HK-2 (cell line): ENCODE data around the gene SLC30A7.

Experiments
- DNase-seq: peaks from one replicate; pipeline ENCODE4 v3.0.0-alpha.2; 2018; ENCODE audit not compliant: unreplicated experiment

The SLC30A7 gene

GRCh38 chr1:101027194-101027772 is 131.4 kb downstream of the SLC30A7 start:
- no peak for DNase-seq

- no peak for DNase-seq
These were observed 132.6 kb downstream of the SLC30A7 start for GRCh38 chr1:101028466-101028865.

- DNase-seq, result no peak
These were observed 133.3 kb downstream of the SLC30A7 start for GRCh38 chr1:101029184-101029583.

GRCh38 chr1:101030881-101031280 is 135.0 kb downstream of the SLC30A7 start:
- no peak for DNase-seq
